Ectodermal cell (in vitro differentiated cells): Measurements from ENCODE around the gene TMEM179.

Experiments used
- H3K27ac ChIP-seq: 2 replicates; pipeline ENCODE4 v1.7.0; 2013; ENCODE audit warnings: mild to moderate bottlenecking, low read depth, low read length; ENCODE audit not compliant: insufficient read depth, poor library complexity, severe bottlenecking
- H3K27me3 ChIP-seq: 2 replicates; pipeline ENCODE4 v1.7.0; 2013; ENCODE audit warnings: mild to moderate bottlenecking, low read length; ENCODE audit not compliant: insufficient read depth, control insufficient read depth, poor library complexity, severe bottlenecking
- H3K36me3 ChIP-seq: one replicate; pipeline ENCODE4 v1.7.0; 2013; ENCODE audit warnings: low read length; ENCODE audit not compliant: control insufficient read depth, insufficient read depth
- H3K4me1 ChIP-seq: one replicate; pipeline ENCODE4 v1.7.0; 2013; ENCODE audit warnings: low read length; ENCODE audit not compliant: control insufficient read depth, insufficient read depth
- H3K4me3 ChIP-seq: 2 replicates; pipeline ENCODE4 v1.7.0; 2013; ENCODE audit warnings: low read depth, low read length, control low read depth; ENCODE audit not compliant: insufficient read depth
- H3K9me3 ChIP-seq: 2 replicates; pipeline ENCODE4 v1.7.0; 2013; ENCODE audit warnings: mild to moderate bottlenecking, low read length, moderate library complexity; ENCODE audit not compliant: control insufficient read depth
- WGBS, 2 experiments: methylation state at CpG; one replicate each; pipeline ENCODE4 v1.1.7; 2013; ENCODE audit warnings: missing lambda C conversion rate in 2 of 2; 5-methylcytosine and 5-hydroxymethylcytosine counted together

Gene TMEM179

GRCh38 chr14:104614126-104614812 lies 9.7 kb upstream of the TMEM179 start:
- H3K27me3 ChIP-seq = peaks cover 7% of the 10 kb centered on the region
- 70 to 74% methylated on average over 4 of the region's 4 CpGs for WGBS, 2 experiments
- no peak overlapping the region for H3K4me3 ChIP-seq
- no peak overlapping the region for H3K27ac ChIP-seq
- no peaks in the 10 kb centered on the region for H3K4me1 ChIP-seq
- no peaks in the 10 kb centered on the region for H3K9me3 ChIP-seq
- no peaks in the 10 kb centered on the region for H3K36me3 ChIP-seq

GRCh38 chr14:104611881-104612280 lies 7.3 kb upstream of the TMEM179 start:
- no peaks in the 10 kb centered on the region for H3K9me3 ChIP-seq
- 87% methylated on average over 8 of the region's 8 CpGs for WGBS, 2 experiments
- H3K36me3 ChIP-seq = no peaks in the 10 kb centered on the region
- peaks cover 18% of the 10 kb centered on the region for H3K27me3 ChIP-seq
- H3K27ac ChIP-seq = no peak overlapping the region
- no peak overlapping the region for H3K4me3 ChIP-seq
- no peaks in the 10 kb centered on the region for H3K4me1 ChIP-seq

GRCh38 chr14:104610749-104611310 lies 6.3 kb upstream of the TMEM179 start:
- H3K4me1 ChIP-seq = no peaks in the 10 kb centered on the region
- H3K27me3 ChIP-seq = peaks cover 27% of the 10 kb centered on the region
- 83 to 91% methylated on average over 4 of the region's 4 CpGs for WGBS, 2 experiments
- H3K4me3 ChIP-seq = no peak overlapping the region
- no peaks in the 10 kb centered on the region for H3K36me3 ChIP-seq
- H3K27ac ChIP-seq = no peak overlapping the region
- no peaks in the 10 kb centered on the region for H3K9me3 ChIP-seq

- Histone ChIP-seq H3K27me3 (peaks cover 39% of the 10 kb centered on the region), H3K4me3 (no peak overlapping the region), H3K36me3 (no peaks in the 10 kb centered on the region), H3K27ac (no peak overlapping the region), H3K9me3 (no peaks in the 10 kb centered on the region), H3K4me1 (peaks cover 3% of the 10 kb centered on the region)
- 77 to 81% methylated on average over 7 of the region's 7 CpGs for WGBS, 2 experiments
These were observed 5.1 kb upstream of the TMEM179 start for GRCh38 chr14:104609666-104610065.

GRCh38 chr14:104603711-104604401 lies 716 bp downstream of the TMEM179 start:
- WGBS, 2 experiments = 54 to 56% methylated on average over 32 of the region's 32 CpGs
- Histone ChIP-seq H3K36me3 (no peaks in the 10 kb centered on the region), H3K27me3 (peaks cover 47% of the 10 kb centered on the region), H3K9me3 (no peaks in the 10 kb centered on the region), H3K4me3 (peak overlapping the region; percentile 42), H3K27ac (no peak overlapping the region), H3K4me1 (peaks cover 15% of the 10 kb centered on the region)

- Histone ChIP-seq H3K27me3 (peaks cover 45% of the 10 kb centered on the region), H3K4me3 (no peak overlapping the region)
- 87% methylated on average over 7 of the region's 7 CpGs for WGBS, 2 experiments
These were observed 1.6 kb downstream of the TMEM179 start for GRCh38 chr14:104602933-104603325.

GRCh38 chr14:104602315-104602932 lies 2.1 kb downstream of the TMEM179 start:
- 93 to 94% methylated on average over 11 of the region's 11 CpGs for WGBS, 2 experiments
- Histone ChIP-seq H3K27ac (no peak overlapping the region), H3K4me3 (no peak overlapping the region), H3K9me3 (no peaks in the 10 kb centered on the region), H3K27me3 (peaks cover 40% of the 10 kb centered on the region), H3K4me1 (peaks cover 15% of the 10 kb centered on the region), H3K36me3 (no peaks in the 10 kb centered on the region)

More at GRCh38 chr14:104602933-104603325, 1.6 kb downstream of the TMEM179 start:
- no peak overlapping the region for H3K27ac ChIP-seq
- H3K36me3 ChIP-seq = no peaks in the 10 kb centered on the region
- H3K4me1 ChIP-seq = peaks cover 15% of the 10 kb centered on the region
- no peaks in the 10 kb centered on the region for H3K9me3 ChIP-seq

- no peak overlapping the region for H3K27ac ChIP-seq
- no peaks in the 10 kb centered on the region for H3K36me3 ChIP-seq
- H3K4me1 ChIP-seq = peaks cover 15% of the 10 kb centered on the region
- H3K27me3 ChIP-seq = peaks cover 35% of the 10 kb centered on the region
- no peaks in the 10 kb centered on the region for H3K9me3 ChIP-seq
- 75 to 83% methylated on average over 9 of the region's 9 CpGs for WGBS, 2 experiments
- no peak overlapping the region for H3K4me3 ChIP-seq
These were observed 2.8 kb downstream of the TMEM179 start for GRCh38 chr14:104601786-104602185.

GRCh38 chr14:104600805-104601204 lies 3.8 kb downstream of the TMEM179 start:
- no peaks in the 10 kb centered on the region for H3K9me3 ChIP-seq
- no peak overlapping the region for H3K4me3 ChIP-seq
- peaks cover 15% of the 10 kb centered on the region for H3K4me1 ChIP-seq
- peaks cover 26% of the 10 kb centered on the region for H3K27me3 ChIP-seq
- H3K36me3 ChIP-seq = no peaks in the 10 kb centered on the region
- no peak overlapping the region for H3K27ac ChIP-seq
- 91 to 93% methylated on average over 8 of the region's 8 CpGs for WGBS, 2 experiments

GRCh38 chr14:104600141-104600643 lies 4.4 kb downstream of the TMEM179 start:
- no peaks in the 10 kb centered on the region for H3K36me3 ChIP-seq
- 42 to 48% methylated on average over 14 of the region's 14 CpGs for WGBS, 2 experiments
- no peak overlapping the region for H3K4me3 ChIP-seq
- peaks cover 14% of the 10 kb centered on the region for H3K4me1 ChIP-seq
- H3K27me3 ChIP-seq = peaks cover 20% of the 10 kb centered on the region
- H3K9me3 ChIP-seq = no peaks in the 10 kb centered on the region
- no peak overlapping the region for H3K27ac ChIP-seq
